T-cell (primary cell): ENCODE results near the gene KRTAP22-1. TPM values are rescaled to one million over a fixed set of nuclear protein-coding genes. Genes with fewer than 3 reads are reported as not detected.

ENCODE experiments used
- ATAC-seq, 4 experiments: fragments of 200-7000 bp in 3 of 4; fragments of 150-1000 bp in 1 of 4; cut with Tn5 transposase; replicated peaks in 1 of 4; 1 replicate in 3 of 4; 2 replicates in 1 of 4; pipeline ENCODE4 v1.10.0; 2021; ENCODE audit warnings: moderate library complexity in 3 of 4, mild to moderate bottlenecking in 2 of 4, moderate number of reproducible peaks in 1 of 4
- CTCF ChIA-PET, 2 donors: fragments of 300-600 bp; sonication (Branson Sonifier 250); formaldehyde crosslinking; loops; one replicate each; lab custom pipeline; 2022; ENCODE audit warnings: antibody characterized with exemption in 2 of 2; lab: Charles Lee
- POLR2A ChIA-PET, 2 donors: fragments of 300-600 bp; sonication (Branson Sonifier 250); formaldehyde crosslinking; loops; one replicate each; lab custom pipeline; 2022; ENCODE audit warnings: antibody characterized with exemption in 2 of 2; lab: Charles Lee
- DNase-seq, 35 experiments: peaks; one replicate each; pipeline versions ENCODE4 v3.0.0 to v3.0.0-alpha.2; 2013 to 2023
- H3K27ac ChIP-seq: one replicate; pipeline ENCODE4 v1.5.1; 2013; ENCODE audit warnings: low read length
- H3K27me3 ChIP-seq, 2 experiments: replicated peaks in 1 of 2; 1 replicate in 1 of 2; 2 replicates in 1 of 2; pipeline versions ENCODE4 v1.6.1 to v1.7.0; 2013; ENCODE audit warnings: low read length in 1 of 2, mixed read lengths in 1 of 2; ENCODE audit not compliant: control insufficient read depth in 2 of 2, insufficient read depth in 2 of 2; ENCODE audit errors: extremely low read depth in 1 of 2
- H3K36me3 ChIP-seq, 2 donors: 1 replicate in 1 of 2; 2 replicates in 1 of 2; pipeline versions ENCODE4 v1.6.1 to v1.7.0; 2013; ENCODE audit warnings: low read length in 1 of 2; ENCODE audit not compliant: control insufficient read depth in 2 of 2, insufficient read depth in 1 of 2; ENCODE audit errors: extremely low read depth in 1 of 2
- H3K4me1 ChIP-seq, 2 experiments: 1 replicate in 1 of 2; 2 replicates in 1 of 2; pipeline versions ENCODE4 v1.6.1 to v1.7.0; 2013; ENCODE audit warnings: low read length in 2 of 2, mixed read lengths in 1 of 2; ENCODE audit not compliant: insufficient read depth in 2 of 2, control insufficient read depth in 1 of 2; ENCODE audit errors: extremely low read depth in 1 of 2
- H3K4me3 ChIP-seq, 2 donors: 1 replicate in 1 of 2; 2 replicates in 1 of 2; pipeline versions ENCODE4 v1.5.1 to v1.7.0; 2013; ENCODE audit warnings: mild to moderate bottlenecking in 2 of 2, low read length in 1 of 2, moderate library complexity in 1 of 2; ENCODE audit not compliant: control insufficient read depth in 1 of 2; ENCODE audit errors: extremely low read depth in 1 of 2
- H3K9me3 ChIP-seq: 2 replicates; pipeline ENCODE4 v1.7.0; 2013
- H3K27ac Mint-ChIP-seq, 2 donors: one replicate each; pipeline ENCODE4 v1.8.0; 2020 to 2021; ENCODE audit warnings: mild to moderate bottlenecking in 2 of 2, mixed read lengths in 2 of 2
- H3K27me3 Mint-ChIP-seq, 2 donors: one replicate each; pipeline ENCODE4 v1.8.0; 2021 to 2022; ENCODE audit warnings: mixed read lengths in 2 of 2
- H3K36me3 Mint-ChIP-seq: one replicate; pipeline ENCODE4 v1.8.0; 2021; ENCODE audit warnings: mixed read lengths
- H3K4me1 Mint-ChIP-seq, 3 donors: one replicate each; pipeline ENCODE4 v1.8.0; 2020 to 2022; ENCODE audit warnings: mixed read lengths in 3 of 3, mild to moderate bottlenecking in 1 of 3
- H3K4me3 Mint-ChIP-seq, 3 donors: one replicate each; pipeline ENCODE4 v1.8.0; 2020 to 2022; ENCODE audit warnings: mild to moderate bottlenecking in 3 of 3, mixed read lengths in 3 of 3, moderate library complexity in 3 of 3
- H3K9me3 Mint-ChIP-seq, 3 donors: one replicate each; pipeline ENCODE4 v1.8.0; 2020 to 2022; ENCODE audit warnings: mixed read lengths in 3 of 3
- WGBS: methylation state at CpG from one replicate; pipeline ENCODE4 v1.1.5; 2013; ENCODE audit warnings: missing lambda C conversion rate; ENCODE audit not compliant: insufficient coverage; 5-methylcytosine and 5-hydroxymethylcytosine counted together
- total RNA-seq, 35 experiments: library from RNA in 6 of 35; stranded (reverse) in 6 of 35; fragments of 120-200 nt in 1 of 35; gene quantifications; one replicate each; pipeline versions ENCODE4 v1.2.1 to v1.2.4 and lab custom pipeline; 2013 to 2026

The KRTAP22-1 gene
- total RNA-seq, 5 donors from 2014 or later (not counting 1 experiment from before 2014, with no cell fraction given) = not detected

- WGBS = 78% methylated on average over 3 of the region's 4 CpGs
- H3K27ac ChIP-seq = no peak within 1 kb of the TSS
- Mint-ChIP-seq H3K27me3 (no peaks in the 10 kb centered on the region), H3K36me3 (no peaks in the 10 kb centered on the region), H3K4me3 (no peak within 1 kb of the TSS), H3K4me1 (no peaks in the 10 kb centered on the region), H3K9me3 (peaks cover 0 to 3% (median 0%) of the 10 kb centered on the region in 3 donors), H3K27ac (no peak within 1 kb of the TSS)
- H3K4me3 ChIP-seq = no peak within 1 kb of the TSS
- ChIA-PET POLR2A (no interaction called here), CTCF (no interaction called here)
- H3K9me3 ChIP-seq = no peaks in the 10 kb centered on the region
- no peaks in the 10 kb centered on the region for H3K27me3 ChIP-seq
- no peaks in the 10 kb centered on the region for H3K4me1 ChIP-seq
- ATAC-seq (no peak), DNase-seq (no peak)
- H3K36me3 ChIP-seq = no peaks in the 10 kb centered on the region
These were observed 8.7 kb upstream of the KRTAP22-1 start, which contains the start of gene KRTAP6-3 for GRCh38 chr21:30592140-30592539. KRTAP6-3 (plus strand) TSS chr21:30592440; CDS start chr21:30592446, 6 bp downstream.

DNA sequence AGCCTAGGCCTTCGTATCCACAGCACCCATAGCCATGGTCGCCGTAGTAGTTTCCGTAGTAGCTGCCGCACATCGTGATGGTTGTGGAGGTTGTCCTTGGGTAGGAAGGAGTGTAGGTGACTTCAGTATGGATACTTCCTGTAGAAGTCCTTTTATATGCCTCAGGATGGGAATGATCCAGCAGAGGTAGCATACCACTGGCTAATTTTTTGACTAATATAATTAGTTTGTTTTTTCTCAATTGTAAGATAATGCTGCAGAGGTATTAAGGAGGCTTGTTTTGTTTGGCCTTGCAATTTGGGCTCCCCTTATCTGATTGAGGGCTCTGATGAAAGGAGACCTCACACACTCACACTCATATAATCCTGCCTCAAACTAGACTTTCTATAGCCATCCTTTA is 2.1 kb upstream of the KRTAP22-1 start, which contains the start of gene KRTAP6-2:
Gene KRTAP6-2 (minus strand): TSS at position 101 of the 400 bp plus-strand sequence. CDS start 28 bp downstream, at position 73.
- DNase-seq (no peak), ATAC-seq (no peak)
- CTCF ChIA-PET = interaction anchor here in 1 of 2 donors (0.7 kb wide), 1 partner anchor 295 kb away, joined by 4 read pairs; no protein-coding TSS in a partner anchor
- Mint-ChIP-seq H3K4me1 (no peaks in the 10 kb centered on the region), H3K27me3 (peaks cover 0 to 6% of the 10 kb centered on the region in 2 donors), H3K36me3 (no peaks in the 10 kb centered on the region), H3K4me3 (no peak within 1 kb of the TSS), H3K9me3 (peaks cover 0 to 6% (median 0%) of the 10 kb centered on the region in 3 donors), H3K27ac (no peak within 1 kb of the TSS)
- Histone ChIP-seq H3K27me3 (no peaks in the 10 kb centered on the region), H3K36me3 (no peaks in the 10 kb centered on the region), H3K4me1 (no peaks in the 10 kb centered on the region), H3K4me3 (no peak within 1 kb of the TSS), H3K9me3 (no peaks in the 10 kb centered on the region), H3K27ac (no peak within 1 kb of the TSS)
- WGBS = 92% methylated on average over 4 of the region's 6 CpGs
- POLR2A ChIA-PET = no interaction called here

GRCh38 chr21:30605968-30606367 is 5.1 kb downstream of the KRTAP22-1 start:
- POLR2A ChIA-PET = no interaction called here
- Histone ChIP-seq H3K4me3 (no peak overlapping the region), H3K27ac (no peak overlapping the region), H3K27me3 (no peaks in the 10 kb centered on the region), H3K9me3 (no peaks in the 10 kb centered on the region), H3K36me3 (no peaks in the 10 kb centered on the region), H3K4me1 (no peaks in the 10 kb centered on the region)
- no peak overlapping the region for H3K4me3 Mint-ChIP-seq
- DNase-seq = no peak
- H3K27ac Mint-ChIP-seq = no peak overlapping the region
- no peaks in the 10 kb centered on the region for H3K4me1 Mint-ChIP-seq
- peaks cover 0 to 6% of the 10 kb centered on the region in 2 donors for H3K27me3 Mint-ChIP-seq
- no peaks in the 10 kb centered on the region for H3K36me3 Mint-ChIP-seq
- no peak for ATAC-seq
- H3K9me3 Mint-ChIP-seq = peaks cover 3 to 8% (median 4%) of the 10 kb centered on the region in 3 donors
- CTCF ChIA-PET = no interaction called here
- 83% methylated on average over 2 of the region's 2 CpGs for WGBS

DNA sequence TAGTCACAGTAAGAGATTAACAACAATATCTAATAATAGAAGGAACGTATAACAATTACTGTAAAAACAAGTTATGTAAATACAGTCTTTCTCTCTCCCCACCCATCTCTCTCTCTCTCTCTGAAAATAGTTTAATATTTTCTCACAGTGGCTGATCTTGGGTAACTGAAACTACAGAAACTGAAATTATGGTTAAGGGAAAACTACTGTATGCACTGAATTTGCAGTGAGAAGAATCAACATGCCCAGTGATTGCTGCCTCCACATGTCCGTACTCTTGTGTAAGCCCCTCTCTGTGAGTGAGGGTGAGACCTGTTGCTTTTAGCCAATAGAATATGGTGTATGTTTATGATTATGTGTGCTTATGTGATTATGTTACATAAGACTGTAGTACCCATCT is 11.2 kb downstream of the KRTAP22-1 start:
- Histone ChIP-seq H3K4me3 (no peak overlapping the region), H3K27ac (no peak overlapping the region), H3K27me3 (no peaks in the 10 kb centered on the region), H3K36me3 (no peaks in the 10 kb centered on the region), H3K9me3 (no peaks in the 10 kb centered on the region), H3K4me1 (no peaks in the 10 kb centered on the region)
- WGBS = 100% methylated on average over 1 of the region's 2 CpGs
- DNase-seq (no peak), ATAC-seq (no peak)
- Mint-ChIP-seq H3K27ac (no peak overlapping the region), H3K36me3 (no peaks in the 10 kb centered on the region), H3K27me3 (peaks cover 0 to 3% of the 10 kb centered on the region in 2 donors), H3K4me1 (no peaks in the 10 kb centered on the region), H3K9me3 (peaks cover 4 to 5% (median 4%) of the 10 kb centered on the region in 3 donors), H3K4me3 (no peak overlapping the region)
- CTCF ChIA-PET = no interaction called here
- POLR2A ChIA-PET = no interaction called here

DNA sequence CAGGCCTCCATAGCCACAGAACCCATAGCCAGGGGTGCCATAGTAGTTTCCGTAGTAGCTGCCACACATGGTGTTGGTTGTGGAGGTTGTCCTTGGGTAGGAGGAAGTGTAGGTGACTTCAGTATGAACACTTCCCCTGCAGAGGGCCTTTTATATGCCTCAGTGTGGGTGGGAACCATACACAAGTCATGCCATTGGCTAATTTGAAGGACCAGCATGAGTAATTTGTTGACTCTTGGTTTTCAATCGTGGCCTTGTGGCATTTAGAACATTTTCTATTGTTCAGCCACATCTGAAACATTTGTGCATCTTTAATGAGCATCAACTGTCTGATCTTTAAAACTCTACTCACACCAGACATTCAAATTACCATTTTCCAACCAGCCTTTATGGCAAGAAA is 12.9 kb downstream of the KRTAP22-1 start, which contains the start of gene KRTAP6-1:
Gene KRTAP6-1 (minus strand): TSS at position 95 of the 400 bp plus-strand sequence. CDS start 26 bp downstream, at position 69.
- no peak within 1 kb of the TSS for H3K4me3 Mint-ChIP-seq
- peaks cover 4 to 5% (median 4%) of the 10 kb centered on the region in 3 donors for H3K9me3 Mint-ChIP-seq
- no peaks in the 10 kb centered on the region for H3K4me1 Mint-ChIP-seq
- no peaks in the 10 kb centered on the region for H3K9me3 ChIP-seq
- ChIA-PET POLR2A (no interaction called here), CTCF (no interaction called here)
- DNase-seq = no peak
- H3K4me1 ChIP-seq = no peaks in the 10 kb centered on the region
- 27% methylated on average over 1 of the region's 2 CpGs for WGBS
- H3K27ac Mint-ChIP-seq = no peak within 1 kb of the TSS
- no peaks in the 10 kb centered on the region for H3K27me3 ChIP-seq
- no peak within 1 kb of the TSS for H3K4me3 ChIP-seq
- ATAC-seq = no peak
- H3K27ac ChIP-seq = no peak within 1 kb of the TSS
- H3K36me3 ChIP-seq = no peaks in the 10 kb centered on the region
- peaks cover 0 to 3% of the 10 kb centered on the region in 2 donors for H3K27me3 Mint-ChIP-seq
- H3K36me3 Mint-ChIP-seq = no peaks in the 10 kb centered on the region

GRCh38 chr21:30615199-30615598 is 14.3 kb downstream of the KRTAP22-1 start:
- Mint-ChIP-seq H3K27me3 (peaks cover 0 to 3% of the 10 kb centered on the region in 2 donors), H3K9me3 (peaks cover 4 to 5% (median 4%) of the 10 kb centered on the region in 3 donors), H3K4me1 (no peaks in the 10 kb centered on the region), H3K4me3 (no peak overlapping the region), H3K27ac (no peak overlapping the region), H3K36me3 (no peaks in the 10 kb centered on the region)
- POLR2A ChIA-PET = no interaction called here
- DNase-seq (no peak), ATAC-seq (no peak)
- H3K4me3 ChIP-seq = no peak overlapping the region
- no peaks in the 10 kb centered on the region for H3K27me3 ChIP-seq
- no peak overlapping the region for H3K27ac ChIP-seq
- H3K4me1 ChIP-seq = no peaks in the 10 kb centered on the region
- no peaks in the 10 kb centered on the region for H3K9me3 ChIP-seq
- CTCF ChIA-PET = no interaction called here
- H3K36me3 ChIP-seq = no peaks in the 10 kb centered on the region
